Stomach (tissue), 4 donors: ENCODE measurements around the gene AFTPH.

Experiments
- CTCF ChIP-seq, 7 experiments: fragments of 450-650 bp in 4 of 7; fragments of 200-600 bp in 3 of 7; sonication (generic) in 3 of 7; IDR thresholded peaks; one replicate each; pipeline ENCODE4 v1.5.1; 2016 to 2019; ENCODE audit warnings: antibody characterized with exemption in 7 of 7, control low read depth in 2 of 7, mild to moderate bottlenecking in 1 of 7
- POLR2A ChIP-seq, 4 donors: fragments of 450-650 bp; IDR thresholded peaks; one replicate each; pipeline ENCODE4 v1.6.1; 2016; ENCODE audit warnings: antibody characterized with exemption in 4 of 4, control low read depth in 2 of 4, mild to moderate bottlenecking in 1 of 4, moderate library complexity in 1 of 4

GRCh38 chr2:64481665-64482064 is 42.5 kb upstream of the AFTPH start:
- TF ChIP-seq CTCF (IDR thresholded peaks at IDR 0.05): no peak
- no peak for TF ChIP-seq POLR2A (IDR thresholded peaks at IDR 0.05)
